K562 (cell line): ENCODE data around the gene SELENOI. TPM values are rescaled to one million over a fixed set of nuclear protein-coding genes. Genes with fewer than 3 reads are reported as not detected.

Experiments
- CXXC5 ChIP-seq: fragments of 250-450 bp; sonication (Bioruptor Pico); IDR thresholded peaks from 2 replicates; pipeline ENCODE4 v1.8.0; 2022; ENCODE audit warnings: inconsistent platforms, mild to moderate bottlenecking, moderate library complexity
- E2F5 ChIP-seq: sonication (generic); formaldehyde crosslinking; IDR thresholded peaks from 2 replicates; pipeline ENCODE4 v1.8.0; 2022; ENCODE audit warnings: mild to moderate bottlenecking, missing genetic modification reagents
- FOXP1 ChIP-seq: sonication (generic); formaldehyde crosslinking; IDR thresholded peaks from 2 replicates; pipeline ENCODE4 v1.8.0; 2022; ENCODE audit warnings: mild to moderate bottlenecking, missing genetic modification reagents
- HMGN3 ChIP-seq: IDR thresholded peaks from 2 replicates; pipeline ENCODE4 v1.6.1; 2011; ENCODE audit warnings: borderline replicate concordance, low read depth, mild to moderate bottlenecking, mixed read lengths, low read length; ENCODE audit not compliant: insufficient read length; ENCODE audit errors: extremely low read depth
- NCOA6 ChIP-seq: fragments of 450-650 bp; IDR thresholded peaks from 2 replicates; pipeline ENCODE4 v1.6.1; 2017; ENCODE audit warnings: mild to moderate bottlenecking
- NFE2L1 ChIP-seq: fragments of 450-650 bp; IDR thresholded peaks from 2 replicates; pipeline ENCODE4 v1.6.1; 2016; ENCODE audit warnings: missing genetic modification characterization, low read depth, mild to moderate bottlenecking, missing compliant biosample characterization, moderate library complexity, borderline replicate concordance
- NRF1 ChIP-seq, 2 experiments: fragments of 450-650 bp; IDR thresholded peaks in 1 of 2; conservative IDR thresholded peaks in 1 of 2; 2 replicates each; pipeline ENCODE4 v1.6.1; 2014; ENCODE audit warnings: mild to moderate bottlenecking in 2 of 2
- OTX1 ChIP-seq: fragments of 450-650 bp; formaldehyde crosslinking; IDR thresholded peaks from 2 replicates; pipeline ENCODE4 v1.4.0; 2022; ENCODE audit warnings: mild to moderate bottlenecking
- PKNOX1 ChIP-seq: fragments of 450-650 bp; IDR thresholded peaks from 2 replicates; pipeline ENCODE4 v1.6.1; 2016
- RAD51 ChIP-seq: fragments of 450-650 bp; IDR thresholded peaks from 2 replicates; pipeline ENCODE4 v1.7.1; 2016; ENCODE audit warnings: low read depth, mild to moderate bottlenecking, borderline replicate concordance
- RBFOX2 ChIP-seq: fragments of 200-400 bp; formaldehyde crosslinking; IDR thresholded peaks from 2 replicates; pipeline ENCODE4 v1.6.1; 2017; ENCODE audit warnings: low read depth, mild to moderate bottlenecking, low read length, moderate library complexity
- REST ChIP-seq, 2 experiments: fragments of 450-650 bp; formaldehyde crosslinking in 1 of 2; IDR thresholded peaks; 2 replicates each; pipeline versions ENCODE4 v1.4.0 to v1.6.1; 2014 to 2020; ENCODE audit warnings: mild to moderate bottlenecking in 2 of 2, borderline replicate concordance in 1 of 2, low read depth in 1 of 2
- SIRT6 ChIP-seq: IDR thresholded peaks from one replicate; pipeline ENCODE4 v1.6.1; 2012; ENCODE audit warnings: low read depth, mild to moderate bottlenecking, control low read depth, inconsistent platforms, low read length, moderate library complexity
- TCF7L2 ChIP-seq: fragments of 150-350 bp; IDR thresholded peaks from 2 replicates; pipeline ENCODE4 v1.6.1; 2016; ENCODE audit warnings: low read depth, mild to moderate bottlenecking, low read length, moderate library complexity
- ZKSCAN1 ChIP-seq: fragments of 150-350 bp; IDR thresholded peaks from 2 replicates; pipeline ENCODE4 v1.6.1; 2016; ENCODE audit warnings: low read depth, low read length
- ZNF277 ChIP-seq: fragments of 250-450 bp; sonication (Bioruptor Pico); IDR thresholded peaks from 2 replicates; pipeline ENCODE4 v1.8.0; 2022; ENCODE audit warnings: inconsistent platforms, mild to moderate bottlenecking, moderate library complexity, borderline replicate concordance
- ZNF830 ChIP-seq: fragments of 250-450 bp; sonication (Bioruptor Pico); IDR thresholded peaks from 2 replicates; pipeline ENCODE4 v1.5.0; 2021; ENCODE audit warnings: mild to moderate bottlenecking
- polyA plus RNA-seq, 8 experiments: library from polyadenylated mRNA; depleted of rRNA in 4 of 8; stranded (reverse) in 5 of 8; unstranded in 3 of 8; fragments of >200 nt; fragmentation: Nextera tagmentation in 2 of 8; fragmentation: Illumina TruSeq in 1 of 8; extraction: Ambion mirVana in 2 of 8; extraction: Trizol in 1 of 8; gene quantifications; 2 replicates each; pipeline versions ENCODE4 v1.2.1 to v1.2.3, GENCODE V29; 2011 to 2014; ENCODE audit warnings: inconsistent platforms in 1 of 8, missing spikeins in 1 of 8
- total RNA-seq, 7 experiments: library from RNA; depleted of rRNA in 6 of 7; stranded (reverse); fragments of >200 nt in 6 of 7; fragmentation: Illumina TruSeq in 2 of 7; extraction: Trizol in 2 of 7; gene quantifications; 2 replicates each; pipeline versions ENCODE4 v1.2.1 to v1.2.3, GENCODE V29; 2011 to 2021; ENCODE audit warnings: low replicate concordance in 1 of 7

The SELENOI gene
- total and polyA plus RNA-seq, 9 of the 15 experiments (the other 6 are each of a cell fraction or from before 2014, with no cell fraction given): 9.6 to 46.9 (median 24.4) TPM

- TF ChIP-seq TCF7L2 (no peak), E2F5 (CRISPR knock-in tag) (no peak), ZKSCAN1 (peak; percentile 48; the same call in 1 of the 2 replicates), SIRT6 (no peak), NRF1 (conservative IDR thresholded peaks at IDR 0.05 in 1 of 2, IDR thresholded peaks at IDR 0.05 in 1 of 2) (peak; percentile 58; a peak in 3 of 4 replicates), ZNF277 (CRISPR knock-in tag) (no peak), ZNF830 (CRISPR knock-in tag) (no peak), NCOA6 (no peak), REST (IDR thresholded peaks at IDR 0.05; ENCODE audit: borderline replicate concordance) (no peak), REST (CRISPR knock-in tag; IDR thresholded peaks at IDR 0.05; ENCODE audit: low read depth) (no peak), RAD51 (peak; percentile 41; the same call in 1 of the 2 replicates), NFE2L1 (tag) (peak; percentile 72), RBFOX2 (peak; percentile 63), CXXC5 (CRISPR knock-in tag) (peak; percentile 73), PKNOX1 (peak; percentile 7; the same call in 1 of the 2 replicates), FOXP1 (CRISPR knock-in tag) (no peak), HMGN3 (peak; percentile 24), OTX1 (CRISPR knock-in tag) (no peak)
Observed at GRCh38 chr2:26412091-26412673, 66.2 kb downstream of the SELENOI start (continued).
